Measurements from ENCODE around the gene MKRN2.
"Not testable (repeated sequence)": the region's sequence is repeated elsewhere in the genome, so short reads cannot be mapped to it uniquely, and the experiment has no call there.

The MKRN2 gene

GRCh38 chr3:12615266-12615665 is 58.4 kb downstream of the MKRN2 start:
- Mint-ChIP-seq H3K27me3 (no peaks in the 10 kb centered on the region), H3K36me3 (peaks cover 33% of the 10 kb centered on the region), H3K9me3 (no peaks in the 10 kb centered on the region), H3K27ac (no peak overlapping the region), H3K4me1 (peaks cover 13% of the 10 kb centered on the region), H3K4me3 (no peak overlapping the region)
- DNase-seq, result no peak
- CTCF ChIA-PET, result no interaction called here

GRCh38 chr3:12618426-12618825 is 61.5 kb downstream of the MKRN2 start:
- Mint-ChIP-seq H3K36me3 (peaks cover 24% of the 10 kb centered on the region), H3K4me3 (no peak overlapping the region), H3K27ac (no peak overlapping the region), H3K27me3 (no peaks in the 10 kb centered on the region), H3K4me1 (peaks cover 23% of the 10 kb centered on the region), H3K9me3 (no peaks in the 10 kb centered on the region)
- no peak for DNase-seq
- CTCF ChIA-PET, result no interaction called here

- Mint-ChIP-seq H3K4me3 (no peak overlapping the region), H3K9me3 (no peaks in the 10 kb centered on the region), H3K36me3 (peaks cover 17% of the 10 kb centered on the region), H3K27me3 (no peaks in the 10 kb centered on the region), H3K4me1 (peaks cover 26% of the 10 kb centered on the region), H3K27ac (no peak overlapping the region)
- CTCF ChIA-PET, result no interaction called here
- no peak for DNase-seq
Measured at GRCh38 chr3:12620305-12620704, 63.4 kb downstream of the MKRN2 start.

- H3K27ac Mint-ChIP-seq, result no peak overlapping the region
- CTCF ChIA-PET, result no interaction called here
- peaks cover 28% of the 10 kb centered on the region for H3K4me1 Mint-ChIP-seq
- H3K4me3 Mint-ChIP-seq, result no peak overlapping the region
- no peaks in the 10 kb centered on the region for H3K9me3 Mint-ChIP-seq
- H3K27me3 Mint-ChIP-seq, result no peaks in the 10 kb centered on the region
- no peak for DNase-seq
- H3K36me3 Mint-ChIP-seq, result peaks cover 17% of the 10 kb centered on the region
Measured at GRCh38 chr3:12620729-12621128, 63.8 kb downstream of the MKRN2 start.

- Mint-ChIP-seq H3K4me1 (peaks cover 34% of the 10 kb centered on the region), H3K9me3 (no peaks in the 10 kb centered on the region), H3K27me3 (no peaks in the 10 kb centered on the region), H3K36me3 (peaks cover 11% of the 10 kb centered on the region), H3K27ac (no peak overlapping the region), H3K4me3 (no peak overlapping the region)
- CTCF ChIA-PET, result no interaction called here
- no peak for DNase-seq
Measured at GRCh38 chr3:12622335-12622734, 65.4 kb downstream of the MKRN2 start.

GRCh38 chr3:12624056-12624455 is 67.2 kb downstream of the MKRN2 start:
- no peak overlapping the region for H3K27ac Mint-ChIP-seq
- H3K4me3 Mint-ChIP-seq, result no peak overlapping the region
- peaks cover 37% of the 10 kb centered on the region for H3K4me1 Mint-ChIP-seq
- H3K9me3 Mint-ChIP-seq, result no peaks in the 10 kb centered on the region
- DNase-seq, result no peak
- H3K36me3 Mint-ChIP-seq, result peaks cover 4% of the 10 kb centered on the region
- H3K27me3 Mint-ChIP-seq, result no peaks in the 10 kb centered on the region
- CTCF ChIA-PET, result no interaction called here

GRCh38 chr3:12624964-12625363 is 68.1 kb downstream of the MKRN2 start:
- H3K27me3 Mint-ChIP-seq, H3K36me3 Mint-ChIP-seq, CTCF ChIA-PET, DNase-seq, H3K9me3 Mint-ChIP-seq, H3K4me3 Mint-ChIP-seq, H3K27ac Mint-ChIP-seq: not testable (repeated sequence)
- H3K4me1 Mint-ChIP-seq, result peaks cover 37% of the 10 kb centered on the region

GRCh38 chr3:12627370-12627769 is 70.5 kb downstream of the MKRN2 start:
- CTCF ChIA-PET, result interaction anchor here (1.0 kb wide), 1 partner anchor 37 kb away, joined by 3 read pairs; the partner anchor contains the start of gene RAF1
- no peak for DNase-seq
- Mint-ChIP-seq H3K9me3 (no peaks in the 10 kb centered on the region), H3K27me3 (no peaks in the 10 kb centered on the region), H3K4me1 (peaks cover 34% of the 10 kb centered on the region), H3K4me3 (no peak overlapping the region), H3K27ac (no peak overlapping the region), H3K36me3 (peaks cover 9% of the 10 kb centered on the region)

- no peak for DNase-seq
- Mint-ChIP-seq H3K27me3 (no peaks in the 10 kb centered on the region), H3K36me3 (peaks cover 14% of the 10 kb centered on the region), H3K9me3 (no peaks in the 10 kb centered on the region), H3K4me3 (no peak overlapping the region), H3K27ac (no peak overlapping the region), H3K4me1 (peaks cover 34% of the 10 kb centered on the region)
- CTCF ChIA-PET, result no interaction called here
Measured at GRCh38 chr3:12628813-12629212, 71.9 kb downstream of the MKRN2 start.

- H3K9me3 Mint-ChIP-seq, result no peaks in the 10 kb centered on the region
- H3K27me3 Mint-ChIP-seq, result no peaks in the 10 kb centered on the region
- peaks cover 28% of the 10 kb centered on the region for H3K4me1 Mint-ChIP-seq
- no peak overlapping the region for H3K4me3 Mint-ChIP-seq
- no peak overlapping the region for H3K27ac Mint-ChIP-seq
- DNase-seq, result no peak
- peaks cover 19% of the 10 kb centered on the region for H3K36me3 Mint-ChIP-seq
- CTCF ChIA-PET, result no interaction called here
Measured at GRCh38 chr3:12629560-12629959, 72.7 kb downstream of the MKRN2 start.

GRCh38 chr3:12630292-12630691 is 73.4 kb downstream of the MKRN2 start:
- Mint-ChIP-seq H3K4me3 (no peak overlapping the region), H3K27ac (no peak overlapping the region), H3K4me1 (peaks cover 26% of the 10 kb centered on the region), H3K9me3 (no peaks in the 10 kb centered on the region), H3K27me3 (no peaks in the 10 kb centered on the region), H3K36me3 (peaks cover 19% of the 10 kb centered on the region)
- DNase-seq, result no peak
- CTCF ChIA-PET, result no interaction called here

GRCh38 chr3:12630843-12631242 is 74.0 kb downstream of the MKRN2 start:
- DNase-seq, CTCF ChIA-PET, H3K27ac Mint-ChIP-seq, H3K27me3 Mint-ChIP-seq, H3K4me3 Mint-ChIP-seq, H3K9me3 Mint-ChIP-seq: not testable (repeated sequence)
- peaks cover 20% of the 10 kb centered on the region for H3K4me1 Mint-ChIP-seq
- H3K36me3 Mint-ChIP-seq, result peaks cover 15% of the 10 kb centered on the region

- no peaks in the 10 kb centered on the region for H3K27me3 Mint-ChIP-seq
- H3K4me1 Mint-ChIP-seq, result peaks cover 12% of the 10 kb centered on the region
- H3K4me3 Mint-ChIP-seq, result no peak overlapping the region
- DNase-seq, result no peak
- H3K36me3 Mint-ChIP-seq, result peaks cover 20% of the 10 kb centered on the region
- no peak overlapping the region for H3K27ac Mint-ChIP-seq
- no peaks in the 10 kb centered on the region for H3K9me3 Mint-ChIP-seq
- CTCF ChIA-PET, result interaction anchor here (0.9 kb wide), 1 partner anchor 14 kb away, joined by 3 read pairs; no protein-coding TSS in a partner anchor
Measured at GRCh38 chr3:12632523-12632922, 75.6 kb downstream of the MKRN2 start.

- H3K9me3 Mint-ChIP-seq, result no peaks in the 10 kb centered on the region
Measured at GRCh38 chr3:12633108-12633507, 76.2 kb downstream of the MKRN2 start.

More at GRCh38 chr3:12633108-12633507, 76.2 kb downstream of the MKRN2 start:
- Mint-ChIP-seq H3K4me1 (peaks cover 9% of the 10 kb centered on the region), H3K4me3 (no peak overlapping the region), H3K36me3 (peaks cover 24% of the 10 kb centered on the region), H3K27ac (no peak overlapping the region), H3K27me3 (no peaks in the 10 kb centered on the region)
- CTCF ChIA-PET, result interaction anchor here (0.9 kb wide), 1 partner anchor 13 kb away, joined by 3 read pairs; no protein-coding TSS in a partner anchor
- no peak for DNase-seq

Data from activated naive CD4-positive, alpha-beta T cell treated with anti-CD3 and anti-CD28 coated beads, Interleukin-2, amount 10 ng/mL, durations not matched to agents 7 days and 5 days (primary cell).